ENCODE results near the gene NRXN2.

Gene NRXN2

GRCh38 chr11:64679846-64680245 lies 43.2 kb downstream of the NRXN2 start:
- TF ChIP-seq CTCF (conservative IDR thresholded peaks at IDR 0.05) (no peak), ZFX (IDR thresholded peaks at IDR 0.05) (no peak)

GRCh38 chr11:64677441-64678023 lies 45.5 kb downstream of the NRXN2 start:
- H3K27ac ChIP-seq: no peak overlapping the region
- TF ChIP-seq CTCF (conservative IDR thresholded peaks at IDR 0.05) (no peak), ZFX (IDR thresholded peaks at IDR 0.05) (no peak)

More at GRCh38 chr11:64679846-64680245, 43.2 kb downstream of the NRXN2 start:
- no peak overlapping the region for H3K27ac ChIP-seq

GRCh38 chr11:64676261-64676615 lies 46.8 kb downstream of the NRXN2 start:
- H3K27ac ChIP-seq: no peak overlapping the region
- TF ChIP-seq CTCF (conservative IDR thresholded peaks at IDR 0.05) (no peak), ZFX (IDR thresholded peaks at IDR 0.05) (no peak)

GRCh38 chr11:64675450-64676260 lies 47.3 kb downstream of the NRXN2 start:
- TF ChIP-seq ZFX (IDR thresholded peaks at IDR 0.05): no peak
- TF ChIP-seq CTCF (conservative IDR thresholded peaks at IDR 0.05): no peak
- no peak overlapping the region for H3K27ac ChIP-seq

GRCh38 chr11:64674774-64675173 lies 48.2 kb downstream of the NRXN2 start:
- H3K27ac ChIP-seq: no peak overlapping the region
- TF ChIP-seq ZFX (IDR thresholded peaks at IDR 0.05): no peak
- TF ChIP-seq CTCF (conservative IDR thresholded peaks at IDR 0.05): no peak

GRCh38 chr11:64673279-64673678 lies 49.7 kb downstream of the NRXN2 start:
- TF ChIP-seq ZFX (IDR thresholded peaks at IDR 0.05): no peak
- TF ChIP-seq CTCF (conservative IDR thresholded peaks at IDR 0.05): no peak
- H3K27ac ChIP-seq: no peak overlapping the region

GRCh38 chr11:64672875-64673274 lies 50.1 kb downstream of the NRXN2 start:
- no peak overlapping the region for H3K27ac ChIP-seq
- TF ChIP-seq ZFX (IDR thresholded peaks at IDR 0.05) (no peak), CTCF (conservative IDR thresholded peaks at IDR 0.05) (no peak)

Measured in C4-2B (cell line).